IPS DF 6.9 (cell line): ENCODE results near the gene MTCH1.

Experiments used
- DNase-seq: peaks from one replicate; pipeline ENCODE4 v3.0.0-alpha.2; 2013; ENCODE audit warnings: low read depth, low spot score
- H3K27ac ChIP-seq: one replicate; pipeline ENCODE4 v1.5.1; 2013; ENCODE audit warnings: low read length, control low read depth
- H3K27me3 ChIP-seq: 2 replicates; pipeline ENCODE4 v1.6.1; 2013; ENCODE audit warnings: mild to moderate bottlenecking, low read length; ENCODE audit not compliant: control insufficient read depth, insufficient read depth
- H3K36me3 ChIP-seq: 2 replicates; pipeline ENCODE4 v1.6.1; 2013; ENCODE audit warnings: low read length; ENCODE audit not compliant: control insufficient read depth, insufficient read depth
- H3K4me1 ChIP-seq: 2 replicates; pipeline ENCODE4 v1.6.1; 2013; ENCODE audit warnings: low read length; ENCODE audit not compliant: control insufficient read depth, insufficient read depth
- H3K4me3 ChIP-seq: 2 replicates; pipeline ENCODE4 v1.5.1; 2013; ENCODE audit warnings: mild to moderate bottlenecking, low read length
- H3K9me3 ChIP-seq: 2 replicates; pipeline ENCODE4 v1.6.1; 2013; ENCODE audit warnings: low read length, inconsistent platforms; ENCODE audit not compliant: control insufficient read depth, insufficient read depth
- WGBS: extraction: QIAGEN DNeasy Blood & Tissue Kit; methylation state at CpG from one replicate; pipeline ENCODE4 v1.1.7; 2013; ENCODE audit warnings: mixed read lengths, missing lambda C conversion rate; ENCODE audit not compliant: insufficient read length, insufficient coverage; 5-methylcytosine and 5-hydroxymethylcytosine counted together

Gene MTCH1

DNA sequence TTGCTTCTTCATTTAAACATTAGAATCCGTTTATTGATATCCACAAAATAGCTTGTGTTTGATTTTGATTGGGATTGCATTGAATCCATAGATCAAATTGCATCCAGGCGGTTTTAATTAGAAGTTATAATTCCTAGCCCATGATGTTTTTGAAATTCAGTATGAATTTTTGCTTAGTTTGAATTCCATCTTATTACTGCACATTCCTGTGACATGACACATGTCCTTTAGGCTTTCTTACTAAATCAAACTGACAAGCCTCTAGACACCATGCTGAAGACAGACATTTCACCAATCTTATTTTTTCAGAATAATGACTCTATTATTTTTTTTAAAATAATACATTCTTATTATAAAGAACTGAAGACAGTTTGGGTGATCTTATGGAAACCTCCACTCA, 52.9 kb downstream of the MTCH1 start:
- DNase-seq: no peak
- no peak overlapping the region for H3K27ac ChIP-seq
- WGBS: no CpG with 5 or more reads among the region's 2 CpGs
- H3K27me3 ChIP-seq: no peaks in the 10 kb centered on the region
- H3K4me1 ChIP-seq: no peaks in the 10 kb centered on the region
- no peak overlapping the region for H3K4me3 ChIP-seq
- H3K9me3 ChIP-seq: no peaks in the 10 kb centered on the region
- no peaks in the 10 kb centered on the region for H3K36me3 ChIP-seq

DNA sequence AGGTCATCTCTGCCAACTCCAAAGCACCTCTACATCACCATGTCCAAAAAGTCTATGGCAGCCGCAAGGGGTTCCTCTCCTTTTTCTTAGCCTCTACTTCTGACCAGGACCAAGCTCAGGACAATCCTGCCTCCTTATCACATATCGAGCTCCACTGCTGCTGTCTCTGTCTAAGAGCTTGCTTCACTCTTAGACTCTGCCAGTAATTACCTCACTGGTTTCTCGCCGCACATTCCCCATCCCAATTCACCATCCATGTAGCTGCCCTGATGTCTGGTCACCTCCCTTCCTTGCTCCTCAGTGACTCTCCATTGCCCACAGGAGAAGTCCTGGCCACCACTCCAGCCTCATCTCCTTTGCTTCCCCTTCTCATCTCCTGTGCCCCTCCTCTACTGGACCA, 55.5 kb downstream of the MTCH1 start:
- WGBS: no CpG with 5 or more reads among the region's 4 CpGs
- Histone ChIP-seq H3K36me3 (no peaks in the 10 kb centered on the region), H3K4me1 (peaks cover 1% of the 10 kb centered on the region; the same call in 1 of the 2 replicates), H3K27ac (no peak overlapping the region), H3K4me3 (no peak overlapping the region), H3K27me3 (no peaks in the 10 kb centered on the region), H3K9me3 (no peaks in the 10 kb centered on the region)
- DNase-seq: no peak

DNA sequence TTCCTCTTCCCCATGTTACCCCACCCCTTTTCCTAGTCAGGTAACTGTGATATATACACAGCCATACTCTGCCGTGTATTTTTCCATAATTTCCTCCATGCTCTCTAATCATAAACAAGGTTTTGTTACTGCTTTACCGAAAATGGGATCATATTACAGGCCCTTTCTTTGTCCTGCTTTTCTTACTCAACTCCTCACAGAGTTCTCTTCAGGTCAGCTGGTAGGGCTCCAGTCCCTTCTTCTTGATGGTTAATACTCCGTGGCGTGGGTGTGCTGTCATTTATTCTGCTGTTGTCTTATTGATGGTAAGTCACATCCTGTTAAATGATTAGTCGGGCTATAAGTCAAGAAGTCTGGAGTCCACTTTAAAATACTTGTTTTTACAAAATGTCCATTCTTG, 56.4 kb downstream of the MTCH1 start:
- WGBS: no CpG with 5 or more reads among the region's 5 CpGs
- Histone ChIP-seq H3K4me1 (peaks cover 1% of the 10 kb centered on the region; the same call in 1 of the 2 replicates), H3K36me3 (no peaks in the 10 kb centered on the region), H3K9me3 (peaks cover 1% of the 10 kb centered on the region; the same call in 1 of the 2 replicates), H3K27ac (no peak overlapping the region), H3K4me3 (no peak overlapping the region), H3K27me3 (no peaks in the 10 kb centered on the region)
- no peak for DNase-seq

DNA sequence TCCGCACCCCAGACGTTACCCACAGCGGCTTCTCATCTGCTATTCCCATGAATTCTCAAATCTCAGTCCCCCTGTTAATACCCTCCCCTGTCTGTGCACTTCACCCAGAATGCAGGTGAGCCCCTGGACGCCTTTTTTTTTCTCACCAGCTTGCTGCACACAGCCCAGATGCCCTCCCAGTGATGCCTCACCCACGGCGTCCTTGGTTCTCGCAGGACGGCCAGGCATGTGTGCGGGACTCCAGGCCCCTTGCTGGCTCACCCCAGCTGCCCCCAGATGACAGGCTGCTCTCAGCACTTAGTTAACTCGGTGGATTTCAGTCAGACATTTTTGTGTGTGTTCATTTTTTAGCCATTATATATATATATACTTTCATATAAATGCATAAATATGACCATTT, 56.8 kb downstream of the MTCH1 start:
- Histone ChIP-seq H3K36me3 (no peaks in the 10 kb centered on the region), H3K9me3 (peaks cover 1% of the 10 kb centered on the region; the same call in 1 of the 2 replicates), H3K27ac (no peak overlapping the region), H3K4me1 (peaks cover 1% of the 10 kb centered on the region; the same call in 1 of the 2 replicates), H3K4me3 (no peak overlapping the region; the same call in 1 of the 2 replicates), H3K27me3 (no peaks in the 10 kb centered on the region)
- no peak for DNase-seq
- no CpG with 5 or more reads among the region's 10 CpGs for WGBS

DNA sequence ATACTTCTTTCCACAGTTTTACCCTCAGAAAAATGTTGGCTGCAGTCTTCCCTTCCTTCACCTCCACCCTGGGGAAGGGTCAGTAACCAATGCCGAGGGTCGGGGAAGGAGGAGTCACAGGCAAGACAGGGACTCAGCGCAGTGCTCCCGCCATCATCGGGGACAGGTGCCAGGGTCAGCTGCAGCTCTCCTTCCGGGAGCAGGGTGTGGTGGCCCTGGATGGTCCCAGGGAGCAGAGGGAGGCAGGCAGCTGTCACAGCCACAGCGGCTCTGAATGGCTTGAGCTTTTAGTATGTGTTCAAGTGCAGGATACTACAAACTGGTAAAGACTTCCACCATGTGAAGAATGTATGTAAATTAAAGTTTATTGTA, 57.5 kb downstream of the MTCH1 start:
- no CpG with 5 or more reads among the region's 7 CpGs for WGBS
- Histone ChIP-seq H3K27me3 (no peaks in the 10 kb centered on the region), H3K4me1 (peaks cover 1% of the 10 kb centered on the region; the same call in 1 of the 2 replicates), H3K36me3 (peaks cover under 1% of the 10 kb centered on the region; the same call in 1 of the 2 replicates), H3K27ac (no peak overlapping the region), H3K9me3 (peaks cover 1% of the 10 kb centered on the region; the same call in 1 of the 2 replicates), H3K4me3 (no peak overlapping the region)
- DNase-seq: no peak

DNA sequence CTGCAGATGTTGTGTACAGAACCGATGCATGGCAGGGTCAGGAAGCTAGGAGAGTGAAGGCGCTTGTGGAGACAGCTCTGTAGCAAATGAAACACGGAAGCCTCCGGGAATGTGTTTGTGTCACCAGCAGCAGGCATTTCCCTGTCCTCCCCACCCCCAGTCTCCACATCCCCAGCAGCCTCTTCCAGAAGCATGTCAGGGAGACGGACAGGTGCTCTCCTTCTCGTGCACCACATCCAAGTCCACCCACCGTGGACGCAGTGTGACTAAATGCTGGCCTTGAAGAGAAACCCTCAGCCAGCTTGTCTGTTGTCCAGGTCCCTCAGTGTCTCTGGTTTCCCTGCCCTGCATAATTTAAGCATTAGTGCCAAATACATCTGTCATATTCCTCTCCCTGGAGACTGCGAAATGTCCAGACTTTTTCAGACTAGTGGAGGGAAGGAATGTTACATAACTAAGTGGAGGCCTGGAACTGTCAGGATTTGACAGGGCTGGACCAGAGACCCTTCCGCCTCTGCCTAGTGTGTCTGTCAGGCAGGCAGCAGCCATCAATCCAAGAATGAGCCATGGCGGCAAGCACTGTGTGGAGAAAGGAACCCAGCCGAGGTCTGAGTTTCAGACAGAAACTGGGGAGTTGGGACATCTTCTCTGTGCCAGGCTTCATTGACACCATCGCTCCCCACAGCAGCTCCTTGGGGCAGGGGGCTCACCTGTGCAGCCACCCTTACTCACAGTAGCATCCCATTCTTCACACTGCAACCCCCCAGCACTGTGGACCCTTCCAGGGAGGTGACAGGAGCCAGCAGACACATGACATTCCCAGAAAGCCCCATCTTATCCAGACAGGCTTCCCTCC, 58.1 kb downstream of the MTCH1 start:
- Histone ChIP-seq H3K4me1 (peaks cover 1% of the 10 kb centered on the region; the same call in 1 of the 2 replicates), H3K36me3 (peaks cover 2% of the 10 kb centered on the region; the same call in 1 of the 2 replicates), H3K4me3 (no peak overlapping the region), H3K27ac (no peak overlapping the region), H3K9me3 (peaks cover 1% of the 10 kb centered on the region; the same call in 1 of the 2 replicates), H3K27me3 (no peaks in the 10 kb centered on the region)
- no peak for DNase-seq
- WGBS: no CpG with 5 or more reads among the region's 13 CpGs

DNA sequence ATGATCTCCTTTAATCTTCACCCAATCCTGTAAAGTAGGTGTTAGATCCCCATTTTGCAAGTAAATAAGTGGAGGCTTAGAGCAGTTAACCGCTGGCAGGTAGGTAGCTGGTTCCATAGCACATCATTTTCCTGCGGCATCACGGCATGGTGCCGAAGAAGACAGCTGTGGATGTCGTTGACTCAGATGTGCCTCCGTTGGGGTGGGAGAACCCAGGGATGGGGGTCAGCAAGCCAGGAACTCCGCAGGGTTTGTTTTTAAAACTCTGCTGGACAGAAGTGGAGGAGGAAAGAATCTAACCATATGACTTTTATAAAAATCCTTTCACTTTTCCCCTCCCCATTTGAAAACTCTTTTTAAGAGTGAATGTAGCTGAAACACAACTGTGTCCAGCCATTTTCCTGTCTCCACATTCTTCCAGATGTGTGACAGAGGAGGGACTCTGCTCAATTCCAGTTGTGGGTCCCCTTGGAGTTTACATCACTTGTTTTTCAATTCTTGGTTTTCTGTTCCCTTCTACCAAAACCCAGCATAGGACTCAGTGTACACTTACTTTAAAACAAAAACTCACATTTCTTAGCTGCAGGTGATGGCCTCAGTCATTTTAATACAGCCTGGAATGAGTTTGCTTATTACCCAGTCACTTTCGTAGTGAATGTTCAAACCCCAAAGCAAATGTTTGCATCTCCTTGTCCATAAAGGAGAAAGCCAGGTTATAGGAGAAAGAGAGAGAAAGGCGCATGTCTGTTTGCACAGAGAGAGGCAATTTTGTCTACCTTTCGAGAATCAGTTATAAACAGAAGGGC, 59.1 kb downstream of the MTCH1 start:
- H3K9me3 ChIP-seq: peaks cover 1% of the 10 kb centered on the region; the same call in 1 of the 2 replicates
- DNase-seq: no peak
- no peak overlapping the region for H3K4me3 ChIP-seq
- WGBS: no CpG with 5 or more reads among the region's 10 CpGs
- H3K27ac ChIP-seq: no peak overlapping the region
- no peaks in the 10 kb centered on the region for H3K27me3 ChIP-seq
- H3K4me1 ChIP-seq: peaks cover 1% of the 10 kb centered on the region; the same call in 1 of the 2 replicates
- peaks cover 2% of the 10 kb centered on the region; the same call in 1 of the 2 replicates for H3K36me3 ChIP-seq

DNA sequence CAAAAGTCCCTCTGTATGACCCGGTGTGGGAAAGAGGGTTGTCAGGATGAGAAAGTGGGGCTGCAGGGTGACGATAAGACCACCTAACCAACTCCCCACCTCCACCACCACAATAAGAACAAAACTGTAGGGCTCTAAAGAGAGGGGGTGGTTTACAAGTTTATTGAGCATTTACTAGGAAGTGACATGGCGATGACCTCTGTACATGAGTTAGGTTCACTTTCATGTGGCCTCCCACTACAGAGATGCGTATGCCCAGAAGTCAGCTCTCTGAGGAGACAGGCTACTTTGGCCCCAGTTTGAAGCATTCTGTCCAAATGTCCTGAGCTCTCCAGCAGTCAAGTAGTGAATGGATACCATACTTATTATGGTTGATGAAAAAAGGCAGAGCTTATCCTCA, 60.2 kb downstream of the MTCH1 start:
- Histone ChIP-seq H3K4me3 (no peak overlapping the region), H3K27me3 (no peaks in the 10 kb centered on the region), H3K9me3 (peaks cover 1% of the 10 kb centered on the region; the same call in 1 of the 2 replicates), H3K4me1 (peaks cover 1% of the 10 kb centered on the region; the same call in 1 of the 2 replicates), H3K27ac (no peak overlapping the region), H3K36me3 (peaks cover 2% of the 10 kb centered on the region; the same call in 1 of the 2 replicates)
- no CpG with 5 or more reads among the region's 4 CpGs for WGBS
- DNase-seq: no peak

DNA sequence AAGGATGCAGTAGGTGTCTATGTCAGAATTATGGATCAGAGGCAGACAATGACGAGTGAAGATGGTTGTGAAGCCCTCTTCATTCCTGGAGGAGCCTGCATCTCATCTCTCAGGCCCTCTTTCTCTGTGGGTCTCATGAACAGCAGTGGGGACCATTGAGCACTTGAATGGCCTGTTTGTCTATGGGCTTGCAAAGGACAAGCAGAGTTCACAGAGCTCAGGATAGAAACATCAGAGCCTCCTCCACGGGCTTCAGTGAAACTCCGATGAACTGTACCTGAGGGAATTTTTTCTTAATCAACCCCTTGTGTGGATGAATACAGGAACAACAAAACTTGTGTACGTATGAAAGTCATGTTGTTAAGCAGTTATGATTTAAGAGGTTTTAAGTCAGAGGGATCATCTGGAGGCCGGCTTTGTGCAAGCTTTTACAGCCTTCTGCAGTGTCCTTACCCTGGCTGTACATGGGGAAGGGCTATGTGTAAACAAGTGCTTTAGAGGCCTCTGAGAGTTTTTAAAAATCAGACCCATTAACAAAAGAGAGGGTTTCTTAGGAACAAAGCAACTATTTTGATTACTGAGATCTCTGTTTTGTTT, 61.1 kb downstream of the MTCH1 start:
- no peaks in the 10 kb centered on the region for H3K27me3 ChIP-seq
- peaks cover 2% of the 10 kb centered on the region; the same call in 1 of the 2 replicates for H3K36me3 ChIP-seq
- H3K9me3 ChIP-seq: peaks cover 1% of the 10 kb centered on the region; the same call in 1 of the 2 replicates
- H3K4me3 ChIP-seq: no peak overlapping the region
- H3K4me1 ChIP-seq: peaks cover 1% of the 10 kb centered on the region; the same call in 1 of the 2 replicates
- WGBS: no CpG with 5 or more reads among the region's 5 CpGs
- H3K27ac ChIP-seq: no peak overlapping the region
- DNase-seq: no peak

DNA sequence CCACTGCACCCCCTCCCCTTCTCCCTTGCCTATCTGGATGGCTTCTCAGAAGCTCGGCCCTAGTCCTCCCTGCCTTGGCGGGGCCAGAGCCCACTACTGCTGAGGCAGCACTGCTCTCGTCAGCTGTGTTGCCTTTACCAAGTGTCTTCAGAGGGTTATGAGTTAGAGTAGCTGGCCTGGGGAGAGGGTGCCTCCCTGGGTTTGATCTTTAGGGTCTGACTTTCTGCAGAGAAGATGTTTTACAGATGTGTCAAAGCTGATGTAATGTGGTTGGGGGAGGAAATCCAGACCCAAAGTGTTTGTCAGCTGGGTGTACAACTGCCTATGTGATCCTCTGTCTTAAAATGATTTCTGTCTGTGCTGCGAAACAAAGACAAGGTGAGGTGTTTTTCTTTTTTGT, 61.9 kb downstream of the MTCH1 start:
- DNase-seq: no peak
- no peak overlapping the region for H3K27ac ChIP-seq
- peaks cover 2% of the 10 kb centered on the region; the same call in 1 of the 2 replicates for H3K36me3 ChIP-seq
- H3K4me1 ChIP-seq: peaks cover 1% of the 10 kb centered on the region; the same call in 1 of the 2 replicates
- H3K9me3 ChIP-seq: peaks cover 1% of the 10 kb centered on the region; the same call in 1 of the 2 replicates
- WGBS: no CpG with 5 or more reads among the region's 4 CpGs
- H3K4me3 ChIP-seq: no peak overlapping the region
- no peaks in the 10 kb centered on the region for H3K27me3 ChIP-seq
